Body of pancreas (tissue), 4 donors: ENCODE measurements around the gene DCTN2.

ENCODE experiments used
- POLR2A ChIP-seq, 3 donors: fragments of 450-650 bp; IDR thresholded peaks; one replicate each; pipeline ENCODE4 v1.6.1; 2016; ENCODE audit warnings: antibody characterized with exemption in 3 of 3, mild to moderate bottlenecking in 2 of 3
- TF ChIP-seq, protein P1 (sequence below), 7 experiments: fragments of 450-650 bp in 4 of 7; fragments of 200-600 bp in 3 of 7; sonication (generic) in 3 of 7; IDR thresholded peaks; one replicate each; pipeline ENCODE4 v1.5.1; 2016 to 2019; ENCODE audit warnings: antibody characterized with exemption in 7 of 7

DNA sequence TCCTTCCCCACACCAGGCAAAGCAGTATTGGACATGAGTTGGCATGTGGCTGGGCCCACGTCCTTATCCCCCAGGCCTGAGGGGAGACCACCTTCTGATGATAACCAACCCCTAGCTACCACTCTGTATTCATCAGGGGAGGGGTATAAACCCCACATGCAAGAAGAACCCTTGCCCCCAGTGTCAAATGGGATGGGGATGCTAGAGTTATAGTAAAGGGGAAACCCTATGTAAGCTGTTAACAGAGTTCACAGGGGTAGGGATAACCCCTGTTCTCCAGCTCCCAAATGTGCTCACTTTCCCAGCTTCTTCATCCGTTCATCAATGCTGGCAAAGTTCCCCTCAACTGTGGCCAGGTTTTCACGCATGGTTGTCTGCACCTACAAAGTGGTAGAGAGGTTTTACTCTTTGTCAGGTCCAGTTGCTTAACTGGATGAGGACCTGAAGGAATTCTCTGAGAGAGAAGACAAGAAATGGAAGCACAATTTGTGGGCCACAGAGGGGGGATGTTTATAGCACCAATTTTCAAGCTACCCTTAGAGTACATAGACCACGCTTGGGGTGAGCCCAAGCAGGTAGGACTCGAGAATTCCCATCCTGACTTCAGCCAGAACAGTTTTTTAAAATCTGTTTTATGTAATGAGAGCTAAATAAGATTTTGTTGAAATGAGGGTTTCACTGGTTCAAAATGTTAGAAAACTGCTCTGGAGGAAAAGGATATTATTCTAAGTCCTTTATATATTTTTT, 16.4 kb downstream of the DCTN2 start:
- no peak for TF ChIP-seq POLR2A (IDR thresholded peaks at IDR 0.05)
- TF ChIP-seq, protein P1, sequence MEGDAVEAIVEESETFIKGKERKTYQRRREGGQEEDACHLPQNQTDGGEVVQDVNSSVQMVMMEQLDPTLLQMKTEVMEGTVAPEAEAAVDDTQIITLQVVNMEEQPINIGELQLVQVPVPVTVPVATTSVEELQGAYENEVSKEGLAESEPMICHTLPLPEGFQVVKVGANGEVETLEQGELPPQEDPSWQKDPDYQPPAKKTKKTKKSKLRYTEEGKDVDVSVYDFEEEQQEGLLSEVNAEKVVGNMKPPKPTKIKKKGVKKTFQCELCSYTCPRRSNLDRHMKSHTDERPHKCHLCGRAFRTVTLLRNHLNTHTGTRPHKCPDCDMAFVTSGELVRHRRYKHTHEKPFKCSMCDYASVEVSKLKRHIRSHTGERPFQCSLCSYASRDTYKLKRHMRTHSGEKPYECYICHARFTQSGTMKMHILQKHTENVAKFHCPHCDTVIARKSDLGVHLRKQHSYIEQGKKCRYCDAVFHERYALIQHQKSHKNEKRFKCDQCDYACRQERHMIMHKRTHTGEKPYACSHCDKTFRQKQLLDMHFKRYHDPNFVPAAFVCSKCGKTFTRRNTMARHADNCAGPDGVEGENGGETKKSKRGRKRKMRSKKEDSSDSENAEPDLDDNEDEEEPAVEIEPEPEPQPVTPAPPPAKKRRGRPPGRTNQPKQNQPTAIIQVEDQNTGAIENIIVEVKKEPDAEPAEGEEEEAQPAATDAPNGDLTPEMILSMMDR (IDR thresholded peaks at IDR 0.05) = no peak
